GM12878 (cell line): Measurements from ENCODE around the gene SLC43A3.

Experiments used
- CBX5 ChIP-seq: sonication (generic); IDR thresholded peaks from 2 replicates; pipeline ENCODE4 v1.6.1; 2016; ENCODE audit warnings: low read depth, moderate library complexity, mild to moderate bottlenecking, inconsistent platforms
- CHD2 ChIP-seq: IDR thresholded peaks from 2 replicates; pipeline ENCODE4 v1.6.1; 2011; ENCODE audit warnings: low read depth, low read length, improper control_type of control experiment, borderline replicate concordance
- CREB1 ChIP-seq: IDR thresholded peaks from 2 replicates; pipeline ENCODE4 v1.6.1; 2012; ENCODE audit warnings: low read depth, mild to moderate bottlenecking, inconsistent platforms
- CTCF ChIP-seq, 3 experiments: IDR thresholded peaks in 2 of 3; conservative IDR thresholded peaks in 1 of 3; 2 replicates each; pipeline ENCODE4 v1.5.1; 2011; ENCODE audit warnings: low read depth in 3 of 3, low read length in 3 of 3, mild to moderate bottlenecking in 3 of 3, control low read depth in 2 of 3, moderate library complexity in 2 of 3, inconsistent platforms in 1 of 3, mixed read lengths in 1 of 3; ENCODE audit not compliant: control insufficient read depth in 2 of 3, insufficient read depth in 1 of 3; ENCODE audit errors: extremely low read depth in 1 of 3
- ELK1 ChIP-seq: IDR thresholded peaks from 2 replicates; pipeline ENCODE4 v1.6.1; 2012; ENCODE audit warnings: low read depth, low read length, improper control_type of control experiment
- EP300 ChIP-seq, 2 experiments: fragments of 150-350 bp in 1 of 2; IDR thresholded peaks; 2 replicates each; pipeline ENCODE4 v1.6.1; 2011 to 2012; ENCODE audit warnings: low read depth in 2 of 2, low read length in 2 of 2, borderline replicate concordance in 1 of 2, improper control_type of control experiment in 1 of 2, inconsistent platforms in 1 of 2; ENCODE audit not compliant: control insufficient read depth in 1 of 2
- IRF3 ChIP-seq: fragments of 450-650 bp; IDR thresholded peaks from 2 replicates; pipeline ENCODE4 v1.6.1; 2014; ENCODE audit warnings: mild to moderate bottlenecking
- POLR2AphosphoS5 ChIP-seq: IDR thresholded peaks from 2 replicates; pipeline ENCODE4 v1.6.1; 2011; ENCODE audit warnings: mild to moderate bottlenecking, low read length, inconsistent platforms

GRCh38 chr11:57458060-57458409 lies 31.1 kb upstream of the SLC43A3 start:
- TF ChIP-seq CTCF (IDR thresholded peaks at IDR 0.05 in 2 of 3, conservative IDR thresholded peaks at IDR 0.05 in 1 of 3; ENCODE audit: control insufficient read depth in 2 of 3, extremely low read depth in 1 of 3, insufficient read depth in 1 of 3, low read depth in 3 of 3, low read length in 3 of 3) (no peak), EP300 (IDR thresholded peaks at IDR 0.05; ENCODE audit: borderline replicate concordance in 1 of 2, control insufficient read depth in 1 of 2, low read depth in 2 of 2, low read length in 2 of 2) (no peak), CREB1 (no peak), CHD2 (no peak), ELK1 (no peak), CBX5 (no peak), POLR2AphosphoS5 (no peak), IRF3 (no peak)
